HCT116 (cell line): ENCODE results near the gene FILIP1. TPM values are rescaled to one million over a fixed set of nuclear protein-coding genes. Genes with fewer than 3 reads are reported as not detected.

Experiments used
- ATAC-seq: fragments of 200-7000 bp; cut with Tn5 transposase; 2 replicates; pipeline ENCODE4 v1.9.1; 2020; ENCODE audit warnings: mild to moderate bottlenecking, moderate library complexity
- BruUV-seq: library from RNA; stranded (reverse); fragments of 400-500 nt; replicated peaks from 2 replicates; lab custom pipeline; 2021; lab: Mats Ljungman, UMichigan
- CTCF ChIA-PET: fragments of 300-600 bp; sonication (Branson Sonifier 250); formaldehyde crosslinking; loops from one replicate; lab custom pipeline; 2021; ENCODE audit warnings: antibody characterized with exemption; lab: Charles Lee
- POLR2A ChIA-PET: fragments of 300-600, 350-600 bp; sonication (Branson Sonifier 250); formaldehyde crosslinking; loops from one replicate; lab custom pipeline; 2021; ENCODE audit warnings: antibody characterized with exemption; lab: Charles Lee
- RAD21 ChIA-PET, 2 experiments: fragments of 300-600 bp; sonication (Branson Sonifier 250); formaldehyde crosslinking; loops; one replicate each; lab custom pipeline; 2023; ENCODE audit warnings: low total read pairs in 2 of 2; ENCODE audit not compliant: uncharacterized antibody in 2 of 2, unreplicated experiment in 2 of 2, low non-redundant PET in 1 of 2; lab: Charles Lee
- DNase-seq: peaks from one replicate; pipeline ENCODE4 v3.0.0-alpha.2; 2010; ENCODE audit warnings: low read depth, low spot score
- H2AFZ ChIP-seq: fragments of 200-600 bp; shearing (Covaris generic), sonication (generic); 2 replicates; pipeline ENCODE4 v1.6.1; 2017; ENCODE audit warnings: low read depth, mixed run types, mixed read lengths, antibody characterized with exemption, low read length; ENCODE audit not compliant: poor library complexity, severe bottlenecking
- H3K27ac ChIP-seq: 2 replicates; pipeline ENCODE4 v1.5.1; 2012; ENCODE audit warnings: low read depth, low read length
- H3K27me3 ChIP-seq: fragments of 200-600 bp; sonication (generic); 2 replicates; pipeline ENCODE4 v1.6.1; 2016; ENCODE audit warnings: mixed run types, low read length, mixed read lengths; ENCODE audit not compliant: insufficient read depth
- H3K36me3 ChIP-seq, 2 experiments: fragments of 200-500 bp in 1 of 2; fragments of 200-600 bp in 1 of 2; sonication (Bioruptor generic) in 1 of 2; sonication (generic) in 1 of 2; 2 replicates each; pipeline versions ENCODE4 v1.5.1 to v1.6.1; 2014 to 2016; ENCODE audit warnings: low read length in 2 of 2, inconsistent platforms in 1 of 2, mixed read lengths in 1 of 2, mixed run types in 1 of 2; ENCODE audit not compliant: insufficient read depth in 2 of 2, control insufficient read depth in 1 of 2
- H3K4me1 ChIP-seq, 2 experiments: fragments of 200-600 bp in 1 of 2; sonication (generic) in 1 of 2; 2 replicates each; pipeline versions ENCODE4 v1.5.1 to v1.6.1; 2012 to 2017; ENCODE audit warnings: low read length in 2 of 2, inconsistent platforms in 1 of 2, mild to moderate bottlenecking in 1 of 2, mixed read lengths in 1 of 2, mixed run types in 1 of 2, moderate library complexity in 1 of 2; ENCODE audit not compliant: insufficient read depth in 2 of 2, control insufficient read depth in 1 of 2
- H3K4me2 ChIP-seq: fragments of 200-600 bp; sonication (generic); 2 replicates; pipeline ENCODE4 v1.6.1; 2017; ENCODE audit warnings: mixed run types, low read length, mixed read lengths
- H3K4me3 ChIP-seq, 2 experiments: fragments of 200-600 bp in 1 of 2; sonication (generic) in 1 of 2; replicated peaks in 1 of 2; 2 replicates each; pipeline ENCODE4 v1.5.1; 2011 to 2016; ENCODE audit warnings: low read length in 2 of 2, control low read depth in 1 of 2, low read depth in 1 of 2, mild to moderate bottlenecking in 1 of 2, mixed read lengths in 1 of 2, mixed run types in 1 of 2
- H3K79me2 ChIP-seq: fragments of 200-600 bp; sonication (generic); 2 replicates; pipeline ENCODE4 v1.6.1; 2017; ENCODE audit warnings: mild to moderate bottlenecking, mixed run types, low read length, moderate library complexity, mixed read lengths; ENCODE audit not compliant: insufficient read depth
- H3K9ac ChIP-seq: fragments of 200-600 bp; sonication (generic); 2 replicates; pipeline ENCODE4 v1.6.1; 2016; ENCODE audit warnings: low read length, mixed read lengths
- H3K9me2 ChIP-seq: fragments of 200-600 bp; sonication (generic), shearing (Covaris generic); 2 replicates; pipeline ENCODE4 v1.6.1; 2017; ENCODE audit warnings: mixed run types, mild to moderate bottlenecking, moderate library complexity; ENCODE audit not compliant: insufficient read depth
- H3K9me3 ChIP-seq, 2 experiments: fragments of 200-500 bp in 1 of 2; fragments of 200-600 bp in 1 of 2; sonication (Bioruptor generic) in 1 of 2; sonication (generic) in 1 of 2; 2 replicates each; pipeline ENCODE4 v1.6.1; 2014 to 2017; ENCODE audit warnings: low read length in 2 of 2, mixed read lengths in 2 of 2, inconsistent platforms in 1 of 2, low read depth in 1 of 2, mild to moderate bottlenecking in 1 of 2, mixed run types in 1 of 2, moderate library complexity in 1 of 2; ENCODE audit not compliant: control insufficient read depth in 1 of 2, insufficient read depth in 1 of 2
- H4K20me1 ChIP-seq: fragments of 200-600 bp; sonication (generic), shearing (Covaris generic); 2 replicates; pipeline ENCODE4 v1.6.1; 2017; ENCODE audit warnings: mixed run types, mild to moderate bottlenecking, moderate library complexity; ENCODE audit not compliant: insufficient read depth
- ATF3 ChIP-seq: IDR thresholded peaks from 2 replicates; pipeline ENCODE4 v1.6.1; 2012
- EZH2 ChIP-seq: fragments of 200-600 bp; sonication (generic); IDR thresholded peaks from 2 replicates; pipeline ENCODE4 v1.6.1; 2017; ENCODE audit warnings: antibody characterized with exemption, mixed run types
- EZH2phosphoT487 ChIP-seq: fragments of 200-600 bp; IDR thresholded peaks from 2 replicates; pipeline ENCODE4 v1.6.1; 2018; ENCODE audit warnings: antibody characterized with exemption, borderline replicate concordance
- FOSL1 ChIP-seq: IDR thresholded peaks from 2 replicates; pipeline ENCODE4 v1.6.1; 2012; ENCODE audit warnings: low read depth
- JUND ChIP-seq: IDR thresholded peaks from 2 replicates; pipeline ENCODE4 v1.6.1; 2012
- MAX ChIP-seq: IDR thresholded peaks from 2 replicates; pipeline ENCODE4 v1.6.1; 2012
- POLR2A ChIP-seq: IDR thresholded peaks from 2 replicates; pipeline ENCODE4 v1.7.0; 2011; ENCODE audit warnings: borderline replicate concordance; ENCODE audit not compliant: insufficient read depth, insufficient read length; ENCODE audit errors: extremely low read depth
- RAD21 ChIP-seq: IDR thresholded peaks from 2 replicates; pipeline ENCODE4 v1.6.1; 2012; ENCODE audit warnings: low read depth, mild to moderate bottlenecking
- REST ChIP-seq: IDR thresholded peaks from 2 replicates; pipeline ENCODE4 v1.6.1; 2012; ENCODE audit warnings: low read depth
- SIN3A ChIP-seq: IDR thresholded peaks from 2 replicates; pipeline ENCODE4 v1.6.1; 2012; ENCODE audit warnings: low read depth
- TCF7L2 ChIP-seq: IDR thresholded peaks from 2 replicates; pipeline ENCODE4 v1.7.0; 2011; ENCODE audit warnings: borderline replicate concordance, inconsistent platforms; ENCODE audit not compliant: insufficient read depth, insufficient read length; ENCODE audit errors: extremely low read depth
- ZBTB33 ChIP-seq: IDR thresholded peaks from 2 replicates; pipeline ENCODE4 v1.6.1; 2011; ENCODE audit warnings: mild to moderate bottlenecking, low read length, moderate library complexity; ENCODE audit not compliant: insufficient replicate concordance; ENCODE audit errors: extremely low read depth
- intact Hi-C: fragments of 100-400 bp; cut with micrococcal nuclease; formaldehyde crosslinking; loops from 2 replicates; pipeline ENCODE4 v1.10.0; 2022
- total RNA-seq: library from RNA; stranded (reverse); gene quantifications from one replicate; pipeline ENCODE4 v1.2.1, GENCODE V29; 2021; ENCODE audit not compliant: unreplicated experiment

FILIP1 gene
- total RNA-seq, 1 experiment from 2014 or later: 0.05 TPM

- intact Hi-C loops: no loop called here
- Histone ChIP-seq H3K9me2 (no peaks in the 10 kb centered on the region), H3K36me3 (no peaks in the 10 kb centered on the region), H3K79me2 (no peaks in the 10 kb centered on the region), H3K4me1 (no peaks in the 10 kb centered on the region), H3K27ac (no peak overlapping the region), H3K9ac (no peak overlapping the region), H3K9me3 (no peaks in the 10 kb centered on the region), H3K4me2 (no peak overlapping the region), H3K4me3 (no peak overlapping the region), H2AFZ (no peak overlapping the region), H3K27me3 (no peaks in the 10 kb centered on the region), H4K20me1 (no peaks in the 10 kb centered on the region)
- ChIA-PET CTCF (no interaction called here), POLR2A (no interaction called here), RAD21 (no interaction called here)
- BruUV-seq: no TSS peak
- no peak for TF ChIP-seq JUND
- no peak for TF ChIP-seq REST
- no peak for TF ChIP-seq ZBTB33
- TF ChIP-seq EZH2: no peak
- no peak for TF ChIP-seq FOSL1
- no peak for TF ChIP-seq ATF3
- no peak for TF ChIP-seq RAD21
- no peak for TF ChIP-seq EZH2phosphoT487
- TF ChIP-seq POLR2A: no peak
- no peak for TF ChIP-seq MAX
- no peak for TF ChIP-seq TCF7L2
- no peak for TF ChIP-seq SIN3A
- DNase-seq (no peak), ATAC-seq (no peak)
These were observed 201.9 kb downstream of the FILIP1 start for GRCh38 chr6:75291744-75292143.
